NK-92 treated with Interleukin-12 subunit alpha and Interleukin-12 subunit beta, amount 100 ng/mL, for 24 hours (cell line): ENCODE results near the gene PLAGL1.
"Not testable (repeated sequence)": the region's sequence is repeated elsewhere in the genome, so short reads cannot be mapped to it uniquely, and the experiment has no call there.

Experiments used
- DNase-seq: peaks from one replicate; lab custom pipeline; 2025; lab: John Stamatoyannopoulos, UW

PLAGL1 gene

GRCh38 chr6:143937668-143937970, 70.4 kb downstream of the PLAGL1 start:
- DNase-seq: no peak

GRCh38 chr6:143936778-143937667, 71.0 kb downstream of the PLAGL1 start:
- DNase-seq: no peak

- no peak for DNase-seq
These were observed 71.7 kb downstream of the PLAGL1 start for GRCh38 chr6:143936347-143936746.

GRCh38 chr6:143934867-143935266, 73.2 kb downstream of the PLAGL1 start:
- DNase-seq: no peak

GRCh38 chr6:143934331-143934730, 73.7 kb downstream of the PLAGL1 start:
- no peak for DNase-seq

- no peak for DNase-seq
These were observed 78.1 kb downstream of the PLAGL1 start for GRCh38 chr6:143929975-143930374.

- DNase-seq: no peak
These were observed 79.2 kb downstream of the PLAGL1 start for GRCh38 chr6:143928853-143929252.

GRCh38 chr6:143917026-143917425, 91.0 kb downstream of the PLAGL1 start:
- DNase-seq: not testable (repeated sequence)

- no peak for DNase-seq
These were observed 95.4 kb downstream of the PLAGL1 start for GRCh38 chr6:143912671-143913070.

- no peak for DNase-seq
These were observed 97.0 kb downstream of the PLAGL1 start for GRCh38 chr6:143911028-143911427.

- DNase-seq: no peak
These were observed 105.2 kb downstream of the PLAGL1 start for GRCh38 chr6:143902827-143903226.

GRCh38 chr6:143901885-143902750, 105.9 kb downstream of the PLAGL1 start:
- DNase-seq: no peak

- no peak for DNase-seq
These were observed 107.7 kb downstream of the PLAGL1 start for GRCh38 chr6:143900358-143900757.

- DNase-seq: no peak
These were observed 111.8 kb downstream of the PLAGL1 start for GRCh38 chr6:143896126-143896860.

GRCh38 chr6:143894655-143895054, 113.4 kb downstream of the PLAGL1 start:
- no peak for DNase-seq
